Loucy (cell line): ENCODE measurements around the gene FHIT.

Experiments
- H2AFZ ChIP-seq: fragments of 200-600 bp; sonication (generic); 2 replicates; pipeline ENCODE4 v1.6.0; 2016; ENCODE audit warnings: antibody characterized with exemption, mild to moderate bottlenecking, low read length, moderate library complexity
- H3F3A ChIP-seq: fragments of 200-600 bp; 2 replicates; pipeline ENCODE4 v1.6.0; 2016; ENCODE audit warnings: antibody characterized with exemption, low read depth, mild to moderate bottlenecking
- H3K27me3 ChIP-seq: fragments of 200-600 bp; sonication (generic); 2 replicates; pipeline ENCODE4 v1.6.1; 2014; ENCODE audit warnings: low read length, mild to moderate bottlenecking; ENCODE audit not compliant: insufficient read depth, poor library complexity, severe bottlenecking
- H3K36me3 ChIP-seq: fragments of 200-600 bp; sonication (generic); 2 replicates; pipeline ENCODE4 v1.6.1; 2016; ENCODE audit warnings: low read length; ENCODE audit not compliant: insufficient read depth
- H3K4me1 ChIP-seq: fragments of 200-600 bp; sonication (generic); 2 replicates; pipeline ENCODE4 v1.5.1; 2014; ENCODE audit warnings: low read length, mild to moderate bottlenecking; ENCODE audit not compliant: insufficient read depth, poor library complexity, severe bottlenecking
- H3K4me2 ChIP-seq: fragments of 200-600 bp; sonication (generic); 2 replicates; pipeline ENCODE4 v1.6.0; 2014; ENCODE audit warnings: antibody characterized with exemption, low read length, low read depth, mild to moderate bottlenecking; ENCODE audit not compliant: poor library complexity, severe bottlenecking
- H3K4me3 ChIP-seq: fragments of 200-600 bp; sonication (generic); 2 replicates; pipeline ENCODE4 v1.5.1; 2014; ENCODE audit warnings: low read length, mild to moderate bottlenecking, mixed read lengths; ENCODE audit not compliant: poor library complexity, severe bottlenecking
- H3K79me2 ChIP-seq: fragments of 200-600 bp; sonication (generic); 2 replicates; pipeline ENCODE4 v1.6.1; 2014; ENCODE audit warnings: low read length; ENCODE audit not compliant: insufficient read depth
- H3K9ac ChIP-seq: fragments of 200-600 bp; sonication (generic); 2 replicates; pipeline ENCODE4 v1.6.0; 2014; ENCODE audit warnings: mild to moderate bottlenecking, low read depth, low read length, moderate library complexity; ENCODE audit not compliant: poor library complexity, severe bottlenecking
- H3K9me2 ChIP-seq: fragments of 200-600 bp; sonication (generic); replicated peaks from 2 replicates; pipeline ENCODE4 v1.6.1; 2016; ENCODE audit warnings: low read depth, low read length, mixed read lengths
- H3K9me3 ChIP-seq: fragments of 200-600 bp; sonication (generic); 2 replicates; pipeline ENCODE4 v1.6.1; 2014; ENCODE audit warnings: mild to moderate bottlenecking, antibody characterized with exemption, low read length, low read depth; ENCODE audit not compliant: insufficient read depth
- H4K20me1 ChIP-seq: fragments of 200-600 bp; sonication (generic); 2 replicates; pipeline ENCODE4 v1.6.0; 2014; ENCODE audit warnings: antibody characterized with exemption, low read length, mild to moderate bottlenecking; ENCODE audit not compliant: insufficient read depth, poor library complexity, severe bottlenecking
- EZH2phosphoT487 ChIP-seq: fragments of 200-600 bp; IDR thresholded peaks from 2 replicates; pipeline ENCODE4 v1.6.1; 2018; ENCODE audit warnings: antibody characterized with exemption, mild to moderate bottlenecking, moderate library complexity, borderline replicate concordance
- TF ChIP-seq, protein P1 (sequence below): fragments of 200-600 bp; sonication (generic); conservative IDR thresholded peaks from 2 replicates; pipeline ENCODE4 v1.5.1; 2014; ENCODE audit warnings: mild to moderate bottlenecking, antibody characterized with exemption, low read length

The FHIT gene

GRCh38 chr3:60742606-60743145, 508.6 kb downstream of the FHIT start:
- no peak overlapping the region for H3K4me3 ChIP-seq
- no peak for TF ChIP-seq EZH2phosphoT487
- TF ChIP-seq, protein P1, sequence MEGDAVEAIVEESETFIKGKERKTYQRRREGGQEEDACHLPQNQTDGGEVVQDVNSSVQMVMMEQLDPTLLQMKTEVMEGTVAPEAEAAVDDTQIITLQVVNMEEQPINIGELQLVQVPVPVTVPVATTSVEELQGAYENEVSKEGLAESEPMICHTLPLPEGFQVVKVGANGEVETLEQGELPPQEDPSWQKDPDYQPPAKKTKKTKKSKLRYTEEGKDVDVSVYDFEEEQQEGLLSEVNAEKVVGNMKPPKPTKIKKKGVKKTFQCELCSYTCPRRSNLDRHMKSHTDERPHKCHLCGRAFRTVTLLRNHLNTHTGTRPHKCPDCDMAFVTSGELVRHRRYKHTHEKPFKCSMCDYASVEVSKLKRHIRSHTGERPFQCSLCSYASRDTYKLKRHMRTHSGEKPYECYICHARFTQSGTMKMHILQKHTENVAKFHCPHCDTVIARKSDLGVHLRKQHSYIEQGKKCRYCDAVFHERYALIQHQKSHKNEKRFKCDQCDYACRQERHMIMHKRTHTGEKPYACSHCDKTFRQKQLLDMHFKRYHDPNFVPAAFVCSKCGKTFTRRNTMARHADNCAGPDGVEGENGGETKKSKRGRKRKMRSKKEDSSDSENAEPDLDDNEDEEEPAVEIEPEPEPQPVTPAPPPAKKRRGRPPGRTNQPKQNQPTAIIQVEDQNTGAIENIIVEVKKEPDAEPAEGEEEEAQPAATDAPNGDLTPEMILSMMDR = no peak
- H3K27me3 ChIP-seq = no peaks in the 10 kb centered on the region
- H4K20me1 ChIP-seq = no peaks in the 10 kb centered on the region
- no peaks in the 10 kb centered on the region for H3K36me3 ChIP-seq
- no peaks in the 10 kb centered on the region for H3K9me2 ChIP-seq
- H3K9me3 ChIP-seq = no peaks in the 10 kb centered on the region
- H3K79me2 ChIP-seq = no peaks in the 10 kb centered on the region
- no peaks in the 10 kb centered on the region for H3F3A ChIP-seq
- no peak overlapping the region for H3K4me2 ChIP-seq
- no peaks in the 10 kb centered on the region for H3K4me1 ChIP-seq
- no peak overlapping the region for H2AFZ ChIP-seq
- no peak overlapping the region for H3K9ac ChIP-seq

- H3K4me3 ChIP-seq = no peak overlapping the region
- no peaks in the 10 kb centered on the region for H4K20me1 ChIP-seq
- TF ChIP-seq, protein P1 = no peak
- TF ChIP-seq EZH2phosphoT487 = no peak
- H3K9ac ChIP-seq = no peak overlapping the region
- no peaks in the 10 kb centered on the region for H3K9me3 ChIP-seq
- H2AFZ ChIP-seq = no peak overlapping the region
- no peaks in the 10 kb centered on the region for H3K36me3 ChIP-seq
- H3K4me2 ChIP-seq = no peak overlapping the region
- no peaks in the 10 kb centered on the region for H3F3A ChIP-seq
- H3K27me3 ChIP-seq = no peaks in the 10 kb centered on the region
- H3K9me2 ChIP-seq = no peaks in the 10 kb centered on the region
- H3K4me1 ChIP-seq = no peaks in the 10 kb centered on the region
- H3K79me2 ChIP-seq = no peaks in the 10 kb centered on the region
Measured at GRCh38 chr3:60737633-60738399, 513.4 kb downstream of the FHIT start.

- Histone ChIP-seq H3K36me3 (no peaks in the 10 kb centered on the region), H3K79me2 (no peaks in the 10 kb centered on the region), H4K20me1 (no peaks in the 10 kb centered on the region), H3K9ac (no peak overlapping the region), H3K9me3 (no peaks in the 10 kb centered on the region), H2AFZ (no peak overlapping the region), H3K4me3 (no peak overlapping the region), H3K27me3 (no peaks in the 10 kb centered on the region), H3K9me2 (no peaks in the 10 kb centered on the region), H3K4me2 (no peak overlapping the region), H3K4me1 (no peaks in the 10 kb centered on the region), H3F3A (no peaks in the 10 kb centered on the region)
- no peak for TF ChIP-seq EZH2phosphoT487
- TF ChIP-seq, protein P1 = no peak
Measured at GRCh38 chr3:60730371-60730770, 520.9 kb downstream of the FHIT start.
